HG02678 (cell line): ENCODE data around the gene PRSS33.

ENCODE experiments used
- ATAC-seq: cut with Tn5 transposase; IDR thresholded peaks from one replicate; pipeline ENCODE4 v1.9.1; 2021; ENCODE audit warnings: mild to moderate bottlenecking, moderate library complexity; ENCODE audit not compliant: unreplicated experiment

PRSS33 gene

GRCh38 chr16:2744711-2745110 lies 42.6 kb downstream of the PRSS33 start:
- no peak for ATAC-seq

- ATAC-seq, result no peak
Measured at GRCh38 chr16:2743007-2743810, 44.2 kb downstream of the PRSS33 start.

GRCh38 chr16:2742323-2743006 lies 44.9 kb downstream of the PRSS33 start:
- ATAC-seq, result no peak

GRCh38 chr16:2741168-2741567 lies 46.2 kb downstream of the PRSS33 start:
- no peak for ATAC-seq

GRCh38 chr16:2740476-2740875 lies 46.9 kb downstream of the PRSS33 start:
- ATAC-seq, result no peak

GRCh38 chr16:2739625-2740430 lies 47.5 kb downstream of the PRSS33 start:
- ATAC-seq, result no peak

GRCh38 chr16:2738615-2739014 lies 48.7 kb downstream of the PRSS33 start:
- ATAC-seq, result no peak

- ATAC-seq, result no peak
Measured at GRCh38 chr16:2737895-2738418, 49.4 kb downstream of the PRSS33 start.

GRCh38 chr16:2737238-2737605 lies 50.1 kb downstream of the PRSS33 start:
- ATAC-seq, result no peak

- no peak for ATAC-seq
Measured at GRCh38 chr16:2736476-2737237, 50.7 kb downstream of the PRSS33 start.

- ATAC-seq, result no peak
Measured at GRCh38 chr16:2734844-2735515, 52.4 kb downstream of the PRSS33 start.
